ENCODE data around the gene CAB39L. TPM values are rescaled to one million over a fixed set of nuclear protein-coding genes. Genes with fewer than 3 reads are reported as not detected.

CAB39L gene
- total and polyA plus RNA-seq, 2 of the 4 experiments (the other 2 are of a cell fraction) = 8.5 to 16.7 TPM

DNA sequence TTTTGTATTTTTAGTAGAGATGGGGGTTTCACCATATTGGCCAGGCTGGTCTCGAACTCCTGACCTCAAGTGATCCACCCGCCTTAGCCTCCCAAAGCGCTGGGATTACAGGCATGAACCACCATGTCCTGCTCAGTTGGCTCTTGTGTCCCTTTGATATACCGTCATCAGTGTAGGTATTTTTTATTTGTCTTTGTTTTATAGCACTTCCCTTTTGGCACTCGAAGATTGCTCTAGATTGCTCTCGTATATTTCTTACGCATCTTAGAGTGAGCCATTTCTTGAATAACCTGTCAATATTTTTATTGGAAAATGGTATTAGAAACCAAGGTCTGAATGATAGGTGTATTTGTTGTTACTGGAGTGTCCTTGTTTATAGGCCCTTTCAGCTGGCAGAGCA lies 9.6 kb upstream of the CAB39L start:
- Histone ChIP-seq H3K4me1 (ENCODE audit: control insufficient read depth, insufficient read depth, low read length) (peaks cover 16% of the 10 kb centered on the region), H3K23ac (ENCODE audit: low read depth, low read length) (peak overlapping the region; percentile 61), H3K27ac (ENCODE audit: insufficient read depth, low read length) (peak overlapping the region; percentile 68; the same call in 1 of the 2 replicates), H3K4me2 (ENCODE audit: low read depth, low read length) (no peak overlapping the region), H2BK120ac (ENCODE audit: low read depth, low read length) (peak overlapping the region; percentile 93), H2AFZ (replicated peaks; ENCODE audit: low read length, poor library complexity) (no peak overlapping the region), H3K56ac (ENCODE audit: extremely low read depth, insufficient read depth, low read length) (no peak overlapping the region), H2BK5ac (ENCODE audit: low read depth, low read length, poor library complexity, severe bottlenecking) (peak overlapping the region; percentile 98), H3K9me1 (ENCODE audit: insufficient read depth, low read length) (peaks cover 6% of the 10 kb centered on the region), H2BK15ac (ENCODE audit: low read depth, low read length) (peak overlapping the region; percentile 95; the same call in 2 of the 3 replicates), H2AK5ac (ENCODE audit: low read depth, low read length) (peak overlapping the region; percentile 97), H2AK9ac (replicated peaks; ENCODE audit: low read depth, low read length, poor library complexity) (no peak overlapping the region), H3K9ac (ENCODE audit: low read depth, low read length) (no peak overlapping the region), H4K5ac (ENCODE audit: low read depth, low read length) (no peak overlapping the region), H3K36me3 (ENCODE audit: control insufficient read depth, insufficient read depth, low read length) (peaks cover 2% of the 10 kb centered on the region; the same call in 1 of the 2 replicates), H3K4me3 (ENCODE audit: insufficient read depth, low read depth, low read length) (no peak overlapping the region), H3K18ac (ENCODE audit: low read depth, low read length) (peak overlapping the region; percentile 82; the same call in 1 of the 2 replicates), H3K9me3 (ENCODE audit: control insufficient read depth, insufficient read depth, low read length) (no peaks in the 10 kb centered on the region), H3K14ac (replicated peaks; ENCODE audit: low read depth, low read length) (peak overlapping the region; percentile 72; the same call in 1 of the 2 replicates), H2BK20ac (ENCODE audit: low read depth, low read length) (peak overlapping the region; percentile 76; the same call in 1 of the 2 replicates), H4K91ac (ENCODE audit: insufficient read depth, low read depth, low read length) (peak overlapping the region; percentile 83), H3K27me3 (ENCODE audit: control insufficient read depth, insufficient read depth, low read length) (no peaks in the 10 kb centered on the region), H3K79me1 (ENCODE audit: low read depth in 1 of 2, low read length in 2 of 2) (peaks cover 18 to 50% of the 10 kb centered on the region in 2 experiments), H4K20me1 (ENCODE audit: insufficient read depth, low read length) (no peaks in the 10 kb centered on the region), H4K8ac (ENCODE audit: low read depth in 2 of 2, low read length in 2 of 2) (peak overlapping the region; percentile 54 to 95; a peak in 3 of 4 replicates), H3K4ac (ENCODE audit: low read depth, low read length) (peak overlapping the region; percentile 79)
- no TSS peak for BruUV-seq (replicated peaks)
- TF ChIP-seq BHLHE40 (IDR thresholded peaks at IDR 0.05; ENCODE audit: low read depth, low read length) (no peak), RAD21 (IDR thresholded peaks at IDR 0.05; ENCODE audit: low read length) (no peak), MXI1 (IDR thresholded peaks at IDR 0.05; ENCODE audit: borderline replicate concordance, low read depth, low read length) (no peak), RCOR1 (IDR thresholded peaks at IDR 0.05; ENCODE audit: insufficient replicate concordance, low read length) (no peak), MAZ (IDR thresholded peaks at IDR 0.05; ENCODE audit: borderline replicate concordance, low read depth, low read length) (no peak), POLR2A (IDR thresholded peaks at IDR 0.05; ENCODE audit: low read depth, low read length) (no peak)
- TF ChIP-seq, protein P1, sequence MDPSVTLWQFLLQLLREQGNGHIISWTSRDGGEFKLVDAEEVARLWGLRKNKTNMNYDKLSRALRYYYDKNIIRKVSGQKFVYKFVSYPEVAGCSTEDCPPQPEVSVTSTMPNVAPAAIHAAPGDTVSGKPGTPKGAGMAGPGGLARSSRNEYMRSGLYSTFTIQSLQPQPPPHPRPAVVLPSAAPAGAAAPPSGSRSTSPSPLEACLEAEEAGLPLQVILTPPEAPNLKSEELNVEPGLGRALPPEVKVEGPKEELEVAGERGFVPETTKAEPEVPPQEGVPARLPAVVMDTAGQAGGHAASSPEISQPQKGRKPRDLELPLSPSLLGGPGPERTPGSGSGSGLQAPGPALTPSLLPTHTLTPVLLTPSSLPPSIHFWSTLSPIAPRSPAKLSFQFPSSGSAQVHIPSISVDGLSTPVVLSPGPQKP (IDR thresholded peaks at IDR 0.05; ENCODE audit: borderline replicate concordance, low read depth, low read length) = no peak
- DNase-seq (no peak), ATAC-seq (ENCODE audit: low read depth) (no peak)
- in situ Hi-C loops (cut with MboI; ENCODE audit: low sequenced_read_pairs) = no loop called here
- intact Hi-C loops (cut with micrococcal nuclease) = no loop called here
- POLR2A ChIA-PET (ENCODE audit: unreplicated experiment) = no interaction called here
- no CpG with 5 or more reads among the region's 7 CpGs for WGBS, 2 experiments (ENCODE audit: extremely low coverage in 2 of 2, insufficient read length in 1 of 2)
- dilution Hi-C loops (cut with HindIII; ENCODE audit: low sequenced_read_pairs, unreplicated experiment) = no loop called here
- CTCF ChIA-PET = interaction anchor here (0.6 to 0.9 kb wide), 3 partner anchors 9 to 172 kb away, joined by 3 read pairs; no protein-coding TSS in a partner anchor
